GM06990 (cell line): ENCODE results near the gene LRRC72.

Source experiments
- DNase-seq: peaks from one replicate; pipeline ENCODE4 v3.0.0-alpha.2; 2011; ENCODE audit not compliant: insufficient read length; ENCODE audit errors: extremely low read depth
- H3K27me3 ChIP-seq: replicated peaks from 2 replicates; pipeline ENCODE4 v1.6.0; 2011; ENCODE audit warnings: low read length; ENCODE audit not compliant: control insufficient read depth, insufficient read depth
- H3K36me3 ChIP-seq: 2 replicates; pipeline ENCODE4 v1.5.1; 2011; ENCODE audit warnings: low read length; ENCODE audit not compliant: control insufficient read depth, insufficient read depth
- H3K4me3 ChIP-seq: replicated peaks from 2 replicates; pipeline ENCODE4 v1.5.1; 2011; ENCODE audit warnings: low read depth, mild to moderate bottlenecking, control low read depth, low read length
- CTCF ChIP-seq: IDR thresholded peaks from 2 replicates; pipeline ENCODE4 v1.5.1; 2011; ENCODE audit warnings: low read length, control low read depth, mild to moderate bottlenecking, inconsistent platforms; ENCODE audit not compliant: insufficient read depth, poor library complexity, severe bottlenecking

LRRC72 gene

GRCh38 chr7:16556359-16556758, 29.7 kb downstream of the LRRC72 start:
- no peak for TF ChIP-seq CTCF
- Histone ChIP-seq H3K4me3 (no peak overlapping the region), H3K27me3 (no peaks in the 10 kb centered on the region), H3K36me3 (no peaks in the 10 kb centered on the region)
- no peak for DNase-seq

- DNase-seq: no peak
- H3K4me3 ChIP-seq: no peak overlapping the region
- TF ChIP-seq CTCF: no peak
- no peaks in the 10 kb centered on the region for H3K27me3 ChIP-seq
- no peaks in the 10 kb centered on the region for H3K36me3 ChIP-seq
Observed at GRCh38 chr7:16558761-16559302, 32.2 kb downstream of the LRRC72 start.

- TF ChIP-seq CTCF: no peak
- H3K4me3 ChIP-seq: no peak overlapping the region
- H3K36me3 ChIP-seq: no peaks in the 10 kb centered on the region
- DNase-seq: no peak
- H3K27me3 ChIP-seq: no peaks in the 10 kb centered on the region
Observed at GRCh38 chr7:16559497-16560179, 33.0 kb downstream of the LRRC72 start.

GRCh38 chr7:16561943-16562342, 35.3 kb downstream of the LRRC72 start:
- no peak overlapping the region for H3K4me3 ChIP-seq
- no peak for DNase-seq
- no peaks in the 10 kb centered on the region for H3K36me3 ChIP-seq
- H3K27me3 ChIP-seq: no peaks in the 10 kb centered on the region
- TF ChIP-seq CTCF: no peak

GRCh38 chr7:16562456-16563220, 36.0 kb downstream of the LRRC72 start:
- DNase-seq: no peak
- Histone ChIP-seq H3K36me3 (no peaks in the 10 kb centered on the region), H3K4me3 (no peak overlapping the region), H3K27me3 (no peaks in the 10 kb centered on the region)
- no peak for TF ChIP-seq CTCF
